Measurements from ENCODE around the gene GPR78. TPM values are rescaled to one million over a fixed set of nuclear protein-coding genes. Genes with fewer than 3 reads are reported as not detected.

The GPR78 gene
- total and polyA plus RNA-seq, 2 of the 8 experiments (the other 6 are each of a cell fraction or from before 2014, with no cell fraction given) = 1.0 to 3.0 TPM

- TF ChIP-seq BACH1 (IDR thresholded peaks at IDR 0.05; ENCODE audit: low read length) = no peak
- TF ChIP-seq TAF1 (IDR thresholded peaks at IDR 0.05; ENCODE audit: low read depth, low read length) = no peak
- no peak for TF ChIP-seq RXRA (IDR thresholded peaks at IDR 0.05; ENCODE audit: insufficient read depth, low read depth, low read length)
- TF ChIP-seq TCF12 (IDR thresholded peaks at IDR 0.05; ENCODE audit: low read depth, low read length) = no peak
Observed at GRCh38 chr4:8577972-8578371, 2.2 kb upstream of the GPR78 start (continued).

Data from H1 (cell line).